ENCODE measurements around the gene KCNIP3.

Gene KCNIP3

GRCh38 chr2:95314598-95314963 lies 17.4 kb downstream of the KCNIP3 start:
- no peak for DNase-seq (ENCODE audit: low read depth in 2 of 2)

GRCh38 chr2:95314964-95315611 lies 17.9 kb downstream of the KCNIP3 start:
- DNase-seq (ENCODE audit: low read depth in 2 of 2) = no peak

DNA sequence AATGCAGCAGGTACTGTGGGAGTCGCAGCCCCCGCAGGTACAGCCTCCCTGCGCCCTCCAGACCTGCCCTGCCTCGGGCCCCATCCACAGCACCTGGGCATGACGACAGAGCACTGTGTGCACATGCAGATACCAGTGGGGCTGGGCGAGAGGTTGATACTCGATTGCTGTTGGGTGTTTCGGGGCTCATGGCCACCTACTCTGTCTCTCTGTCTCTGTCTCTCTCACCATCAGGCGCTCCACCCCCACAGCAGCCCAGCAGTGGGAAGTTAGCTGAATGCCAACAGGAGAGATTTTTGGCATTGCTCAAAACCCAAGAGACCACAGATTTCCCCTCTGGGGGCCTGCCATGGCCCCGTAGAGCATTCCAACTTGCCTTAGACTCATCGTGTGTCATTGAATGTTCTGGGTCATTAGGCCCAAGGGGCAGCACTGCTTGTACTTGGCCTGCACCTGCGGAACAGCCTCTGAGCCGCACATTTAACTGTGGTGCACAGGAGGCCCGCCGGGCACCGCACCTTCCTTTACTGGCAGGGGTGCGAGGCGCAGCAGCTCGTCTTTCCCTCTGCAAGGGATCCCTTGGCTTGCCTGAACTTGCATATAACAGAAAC lies 18.8 kb downstream of the KCNIP3 start:
- DNase-seq (ENCODE audit: low read depth in 2 of 2) = no peak

GRCh38 chr2:95316466-95317122 lies 19.4 kb downstream of the KCNIP3 start:
- DNase-seq (ENCODE audit: low read depth in 2 of 2) = no peak

GRCh38 chr2:95317123-95317500 lies 20.0 kb downstream of the KCNIP3 start:
- DNase-seq (ENCODE audit: low read depth in 2 of 2) = no peak

GRCh38 chr2:95317665-95318425 lies 20.7 kb downstream of the KCNIP3 start:
- no peak for DNase-seq (ENCODE audit: low read depth in 2 of 2)

GRCh38 chr2:95318431-95319220 lies 21.5 kb downstream of the KCNIP3 start:
- DNase-seq (ENCODE audit: low read depth in 2 of 2) = no peak

GRCh38 chr2:95319481-95320343 lies 22.6 kb downstream of the KCNIP3 start:
- DNase-seq (ENCODE audit: low read depth in 2 of 2) = no peak

GRCh38 chr2:95320344-95320712 lies 23.2 kb downstream of the KCNIP3 start:
- DNase-seq (ENCODE audit: low read depth in 2 of 2) = no peak

DNA sequence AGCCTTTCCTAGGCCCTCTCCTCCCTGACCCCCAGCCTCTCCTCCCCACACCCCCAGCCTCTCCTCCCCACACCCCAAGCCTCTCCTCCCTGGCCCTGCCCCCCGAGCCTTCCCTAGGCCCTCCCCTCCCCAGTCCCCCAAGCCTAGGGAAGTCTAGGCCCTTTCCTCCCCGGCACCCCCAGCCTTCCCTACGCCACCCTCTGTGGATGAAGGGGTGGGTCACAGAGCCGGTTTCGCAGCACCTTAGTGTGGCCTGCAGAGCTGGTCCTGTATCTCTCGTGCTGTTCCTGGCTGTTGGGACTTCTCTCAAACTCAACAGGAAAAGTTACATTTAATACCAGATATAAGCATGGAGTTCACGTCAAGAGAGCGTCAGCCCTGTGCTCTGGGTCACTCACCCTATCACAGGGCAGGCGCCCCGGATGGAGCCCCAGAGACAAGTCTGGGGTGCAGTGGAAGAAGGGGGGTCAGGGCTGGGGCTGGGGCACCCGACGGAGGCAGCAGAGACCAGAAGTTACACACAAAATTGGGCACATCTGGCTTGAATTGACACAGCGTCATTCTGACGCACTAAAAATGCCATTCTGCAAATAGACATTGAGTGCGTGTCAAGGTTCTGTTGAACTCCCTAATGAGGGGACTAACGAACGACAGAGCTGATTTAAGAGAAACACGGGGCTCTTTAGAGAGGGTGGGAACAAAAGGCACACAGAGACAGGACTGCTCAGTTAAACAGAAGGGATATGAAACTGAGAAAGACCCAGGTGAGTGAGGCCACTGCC lies 24.0 kb downstream of the KCNIP3 start:
- DNase-seq (ENCODE audit: low read depth in 2 of 2) = no peak

GRCh38 chr2:95323347-95324155 lies 26.4 kb downstream of the KCNIP3 start:
- no peak for DNase-seq (ENCODE audit: low read depth in 2 of 2)

- no peak for DNase-seq (ENCODE audit: low read depth in 2 of 2)
Observed at GRCh38 chr2:95325026-95325425, 27.9 kb downstream of the KCNIP3 start.

- DNase-seq (ENCODE audit: low read depth in 2 of 2) = no peak
Observed at GRCh38 chr2:95325590-95326432, 28.7 kb downstream of the KCNIP3 start.

- no peak for DNase-seq (ENCODE audit: low read depth in 2 of 2)
Observed at GRCh38 chr2:95326433-95327140, 29.4 kb downstream of the KCNIP3 start.

DNA sequence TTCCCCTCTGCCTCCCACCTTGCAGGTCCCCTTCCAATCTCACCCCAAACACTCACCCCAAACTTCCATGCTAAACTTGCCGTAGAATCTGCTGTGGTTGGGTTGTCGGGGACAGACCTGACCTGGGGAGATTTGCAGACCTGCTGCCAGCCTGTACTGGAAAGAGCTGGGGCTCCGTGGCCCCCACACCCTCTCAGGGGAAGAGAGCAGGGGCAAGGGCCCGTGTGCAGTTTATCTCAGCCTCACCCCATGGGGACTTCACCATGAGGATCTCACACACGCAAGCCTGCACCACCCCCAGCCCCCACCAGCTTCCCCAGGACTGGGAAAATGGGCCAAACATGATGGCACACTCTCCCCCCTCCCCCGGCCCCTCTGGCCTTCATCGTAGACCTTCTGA lies 30.7 kb downstream of the KCNIP3 start:
- DNase-seq (ENCODE audit: low read depth in 2 of 2) = no peak

DNA sequence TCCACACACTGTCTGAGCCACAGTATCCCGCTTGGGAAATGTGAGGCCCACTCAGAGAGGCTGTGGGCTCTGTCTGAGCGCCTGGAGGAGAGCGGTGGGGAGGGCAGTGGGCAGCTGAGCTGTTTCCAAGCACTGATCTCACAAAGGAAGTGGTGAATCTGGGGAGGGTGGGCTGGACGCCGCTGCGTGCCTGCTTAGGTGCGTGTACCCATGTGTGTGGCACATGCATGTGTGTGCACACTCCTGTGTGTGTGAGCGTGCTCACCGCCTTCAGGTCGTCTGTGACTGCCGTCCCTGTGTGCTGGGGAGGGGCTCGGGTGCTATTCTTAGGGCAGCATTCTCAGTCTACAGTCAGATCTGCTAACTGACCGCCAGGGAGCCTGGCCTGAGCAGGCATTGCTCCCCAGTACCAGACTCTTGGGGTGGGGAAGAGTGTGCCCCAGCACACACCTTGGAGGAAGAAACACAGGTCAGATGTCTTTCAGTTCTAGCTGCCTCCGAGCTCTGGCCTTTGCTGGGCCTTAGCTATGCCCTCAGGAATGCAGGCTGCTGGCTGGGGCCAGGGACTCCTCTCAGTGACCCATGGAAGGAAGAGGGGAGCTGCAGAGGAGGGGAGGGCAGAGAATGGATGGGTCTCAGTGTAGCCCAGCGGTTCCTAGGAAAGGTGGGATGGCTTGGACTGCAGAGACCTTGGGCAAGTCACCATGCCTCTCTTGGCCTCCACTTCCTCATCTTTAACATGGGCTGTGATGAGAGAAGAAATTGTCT lies 31.4 kb downstream of the KCNIP3 start:
- DNase-seq (ENCODE audit: low read depth in 2 of 2) = no peak

GRCh38 chr2:95329401-95329800 lies 32.3 kb downstream of the KCNIP3 start:
- no peak for DNase-seq (ENCODE audit: low read depth in 2 of 2)

Data from stimulated activated CD4-positive, alpha-beta T cell treated with anti-CD3 and anti-CD28 coated beads, Interleukin-12 subunit alpha, Interleukin-12 subunit beta, amount 100 ng/mL, for 24 hours (primary cell).